ENCODE results near the gene CMTM3. TPM values are rescaled to one million over a fixed set of nuclear protein-coding genes. Genes with fewer than 3 reads are reported as not detected.

The CMTM3 gene
- polyA plus RNA-seq, 1 donor (not counting 4 experiments of a cell fraction or from before 2014, with no cell fraction given): 15.7 TPM

DNA sequence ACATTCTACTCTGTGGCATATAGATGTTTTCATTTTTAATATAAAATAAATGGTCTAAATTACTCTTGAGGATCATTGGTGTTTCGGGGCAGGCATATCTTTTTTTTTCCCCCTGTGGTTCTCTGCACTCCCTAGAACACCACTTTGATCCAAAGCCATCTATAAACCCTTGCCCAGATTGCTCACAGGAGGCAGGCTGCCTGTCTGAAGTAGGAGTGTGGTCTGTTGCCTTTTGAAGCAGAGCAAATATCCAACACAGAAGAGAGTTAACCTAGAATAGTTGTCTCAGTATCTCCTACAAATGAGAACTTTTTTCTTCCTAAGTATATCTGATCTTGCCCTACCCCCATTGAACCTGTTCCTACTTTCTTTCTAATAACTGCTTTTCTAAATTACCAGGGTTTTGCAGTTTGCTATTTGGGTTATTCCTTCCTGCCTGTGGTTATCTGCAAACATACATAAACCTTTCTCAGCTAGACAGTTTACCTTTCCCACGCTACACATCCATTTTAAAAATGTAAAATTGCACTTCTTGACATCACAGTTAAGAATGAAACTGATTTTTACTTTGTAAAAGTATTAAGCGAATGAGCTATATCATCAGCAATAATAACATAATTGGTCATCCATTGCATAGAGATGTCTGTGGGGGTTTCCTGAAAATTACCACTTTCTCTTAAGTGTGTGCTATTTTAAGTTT, 43.0 kb upstream of the CMTM3 start:
- FAIRE-seq: no peak

DNA sequence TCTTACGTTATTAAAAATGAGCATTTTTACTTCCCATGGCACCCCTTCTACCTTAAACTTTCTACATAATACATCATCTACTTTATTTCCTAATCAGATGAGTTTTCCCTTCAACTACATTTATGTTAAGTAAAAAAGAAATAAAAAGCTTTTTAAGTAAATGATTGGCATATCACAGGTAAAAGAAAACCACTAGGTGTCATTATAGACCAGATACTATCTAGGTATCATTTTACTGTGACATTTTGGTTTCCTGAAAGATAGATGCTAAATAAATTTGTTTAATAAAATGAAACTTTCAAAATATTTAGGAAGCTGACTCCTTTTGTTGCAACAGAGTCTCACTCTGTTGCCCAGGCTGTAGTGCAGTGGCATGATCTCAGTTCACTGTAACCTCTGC, 42.1 kb upstream of the CMTM3 start:
- Histone ChIP-seq H3K36me3 (ENCODE audit: control insufficient read depth in 2 of 2, extremely low read depth in 1 of 2, insufficient read depth in 2 of 2, low read length in 2 of 2) (peaks cover 3 to 6% of the 10 kb centered on the region in 2 experiments), H4K20me1 (ENCODE audit: control insufficient read depth, extremely low read depth, insufficient read depth, low read length) (no peaks in the 10 kb centered on the region), H3K27me3 (ENCODE audit: control insufficient read depth, extremely low read depth, insufficient read depth, low read length) (no peaks in the 10 kb centered on the region), H3K9ac (ENCODE audit: control insufficient read depth, extremely low read depth, insufficient read depth, low read length) (no peak overlapping the region), H3K4me1 (ENCODE audit: control insufficient read depth, extremely low read depth, insufficient read depth, low read length) (no peaks in the 10 kb centered on the region), H3K79me2 (ENCODE audit: control insufficient read depth, insufficient read depth, low read length) (no peaks in the 10 kb centered on the region), H3K4me3 (ENCODE audit: control insufficient read depth in 2 of 3, extremely low read depth in 1 of 3, insufficient read depth in 2 of 3, low read depth in 1 of 3, low read length in 3 of 3) (no peak overlapping the region), H3K9me1 (ENCODE audit: control insufficient read depth, extremely low read depth, insufficient read depth, low read length) (no peaks in the 10 kb centered on the region), H3K27ac (ENCODE audit: control insufficient read depth, insufficient read depth, low read length) (no peak overlapping the region), H3K9me3 (ENCODE audit: control insufficient read depth, low read depth, low read length) (no peaks in the 10 kb centered on the region), H3K4me2 (ENCODE audit: control insufficient read depth, extremely low read depth, insufficient read depth, low read depth, low read length) (no peak overlapping the region), H2AFZ (ENCODE audit: control insufficient read depth, low read length) (no peak overlapping the region)
- dilution Hi-C loops (cut with MboI; ENCODE audit: extremely low pct_ligation_motif_present, low sequenced_read_pairs): no loop called here
- DNase-seq (ENCODE audit: low read depth, low spot score) (no peak), FAIRE-seq (no peak)
- no peak for TF ChIP-seq EZH2 (IDR thresholded peaks at IDR 0.05; ENCODE audit: low read length)
- TF ChIP-seq, protein P1, sequence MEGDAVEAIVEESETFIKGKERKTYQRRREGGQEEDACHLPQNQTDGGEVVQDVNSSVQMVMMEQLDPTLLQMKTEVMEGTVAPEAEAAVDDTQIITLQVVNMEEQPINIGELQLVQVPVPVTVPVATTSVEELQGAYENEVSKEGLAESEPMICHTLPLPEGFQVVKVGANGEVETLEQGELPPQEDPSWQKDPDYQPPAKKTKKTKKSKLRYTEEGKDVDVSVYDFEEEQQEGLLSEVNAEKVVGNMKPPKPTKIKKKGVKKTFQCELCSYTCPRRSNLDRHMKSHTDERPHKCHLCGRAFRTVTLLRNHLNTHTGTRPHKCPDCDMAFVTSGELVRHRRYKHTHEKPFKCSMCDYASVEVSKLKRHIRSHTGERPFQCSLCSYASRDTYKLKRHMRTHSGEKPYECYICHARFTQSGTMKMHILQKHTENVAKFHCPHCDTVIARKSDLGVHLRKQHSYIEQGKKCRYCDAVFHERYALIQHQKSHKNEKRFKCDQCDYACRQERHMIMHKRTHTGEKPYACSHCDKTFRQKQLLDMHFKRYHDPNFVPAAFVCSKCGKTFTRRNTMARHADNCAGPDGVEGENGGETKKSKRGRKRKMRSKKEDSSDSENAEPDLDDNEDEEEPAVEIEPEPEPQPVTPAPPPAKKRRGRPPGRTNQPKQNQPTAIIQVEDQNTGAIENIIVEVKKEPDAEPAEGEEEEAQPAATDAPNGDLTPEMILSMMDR (optimal IDR thresholded peaks at IDR 0.05 in 1 of 3, IDR thresholded peaks at IDR 0.05 in 1 of 3, conservative IDR thresholded peaks at IDR 0.05 in 1 of 3; ENCODE audit: extremely low read depth in 1 of 3, insufficient read depth in 2 of 3, low read length in 3 of 3): no peak

More for the DNA sequence above, 43.0 kb upstream of the CMTM3 start:
- no peaks in the 10 kb centered on the region for H3K4me1 ChIP-seq (ENCODE audit: control insufficient read depth, extremely low read depth, insufficient read depth, low read length)
- H3K27ac ChIP-seq (ENCODE audit: control insufficient read depth, insufficient read depth, low read length): no peak overlapping the region
- H3K4me2 ChIP-seq (ENCODE audit: control insufficient read depth, extremely low read depth, insufficient read depth, low read depth, low read length): no peak overlapping the region
- no peaks in the 10 kb centered on the region for H3K27me3 ChIP-seq (ENCODE audit: control insufficient read depth, extremely low read depth, insufficient read depth, low read length)
- H3K9ac ChIP-seq (ENCODE audit: control insufficient read depth, extremely low read depth, insufficient read depth, low read length): no peak overlapping the region
- TF ChIP-seq, protein P1 (optimal IDR thresholded peaks at IDR 0.05 in 1 of 3, IDR thresholded peaks at IDR 0.05 in 1 of 3, conservative IDR thresholded peaks at IDR 0.05 in 1 of 3; ENCODE audit: extremely low read depth in 1 of 3, insufficient read depth in 2 of 3, low read length in 3 of 3): no peak
- TF ChIP-seq EZH2 (IDR thresholded peaks at IDR 0.05; ENCODE audit: low read length): no peak
- no peak overlapping the region for H3K4me3 ChIP-seq (ENCODE audit: control insufficient read depth in 2 of 3, extremely low read depth in 1 of 3, insufficient read depth in 2 of 3, low read depth in 1 of 3, low read length in 3 of 3)
- H4K20me1 ChIP-seq (ENCODE audit: control insufficient read depth, extremely low read depth, insufficient read depth, low read length): no peaks in the 10 kb centered on the region
- dilution Hi-C loops (cut with MboI; ENCODE audit: extremely low pct_ligation_motif_present, low sequenced_read_pairs): no loop called here
- no peaks in the 10 kb centered on the region for H3K9me3 ChIP-seq (ENCODE audit: control insufficient read depth, low read depth, low read length)
- H3K9me1 ChIP-seq (ENCODE audit: control insufficient read depth, extremely low read depth, insufficient read depth, low read length): no peaks in the 10 kb centered on the region
- peaks cover 0 to 6% of the 10 kb centered on the region in 2 experiments for H3K36me3 ChIP-seq (ENCODE audit: control insufficient read depth in 2 of 2, extremely low read depth in 1 of 2, insufficient read depth in 2 of 2, low read length in 2 of 2)
- DNase-seq (ENCODE audit: low read depth, low spot score): no peak
- H3K79me2 ChIP-seq (ENCODE audit: control insufficient read depth, insufficient read depth, low read length): no peaks in the 10 kb centered on the region
- H2AFZ ChIP-seq (ENCODE audit: control insufficient read depth, low read length): no peak overlapping the region
